HG02623 (cell line): Measurements from ENCODE around the gene RHOXF1.
"Not testable (repeated sequence)": the region's sequence is repeated elsewhere in the genome, so short reads cannot be mapped to it uniquely, and the experiment has no call there.

ENCODE experiments used
- ATAC-seq: cut with Tn5 transposase; IDR thresholded peaks from one replicate; pipeline ENCODE4 v1.9.1; 2021; ENCODE audit warnings: moderate library complexity; ENCODE audit not compliant: unreplicated experiment

The RHOXF1 gene

GRCh38 chrX:120087289-120088017 is 28.3 kb downstream of the RHOXF1 start:
- ATAC-seq = no peak

DNA sequence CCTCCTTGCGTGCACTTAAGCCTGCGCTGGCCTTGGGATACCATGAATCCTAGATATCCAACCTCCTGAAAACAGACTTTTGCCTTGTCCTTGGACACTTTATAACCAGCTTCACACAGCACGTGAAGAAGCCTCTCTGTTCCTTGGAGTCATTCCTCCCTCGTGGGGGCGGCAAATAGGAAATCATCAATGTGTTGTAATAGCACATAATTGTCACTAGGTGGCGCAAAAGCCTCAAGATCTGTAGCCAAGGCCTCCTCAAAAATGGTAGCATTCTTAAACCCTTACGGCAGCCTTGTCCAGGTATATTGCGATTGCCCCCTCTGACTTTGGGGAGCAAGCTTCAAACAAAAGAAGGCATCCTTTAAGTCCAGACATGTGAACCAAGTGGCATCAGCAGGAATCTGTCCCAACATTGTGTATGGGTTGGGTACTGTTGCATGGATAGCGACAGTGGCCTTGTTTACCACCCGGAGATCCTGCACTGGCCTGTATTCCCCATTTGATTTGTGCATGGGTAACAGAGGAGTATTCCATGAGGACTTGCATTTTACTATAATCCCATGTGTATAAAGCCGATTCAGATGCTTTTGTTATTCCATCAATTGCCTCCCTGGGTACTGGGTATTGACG is 30.0 kb downstream of the RHOXF1 start:
- not testable (repeated sequence) for ATAC-seq

DNA sequence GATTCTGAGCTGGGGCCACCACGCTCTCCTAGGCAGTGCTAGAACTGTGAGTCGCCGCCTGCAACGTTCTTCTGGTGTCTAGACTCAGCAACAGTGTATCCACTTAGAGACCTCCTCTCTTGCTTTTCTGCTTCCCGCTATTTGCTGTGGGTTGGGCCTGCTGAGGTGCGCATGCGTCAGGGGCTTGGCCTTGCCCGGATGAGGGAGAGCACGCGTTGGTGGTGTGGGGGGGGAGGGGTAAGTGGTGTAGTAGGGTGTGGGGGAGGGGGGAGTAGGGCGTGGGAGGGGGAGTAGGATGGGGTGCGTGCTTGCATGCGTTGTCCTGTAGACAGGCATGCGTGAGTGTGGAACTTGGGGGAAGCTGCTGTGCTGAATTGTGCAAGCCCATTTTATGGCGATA is 38.1 kb downstream of the RHOXF1 start, which contains the start of gene RHOXF2B:
Gene RHOXF2B, minus strand, starts transcription at position 101 of the 400 bp plus-strand sequence. CDS start 138 bp downstream, outside the sequence.
- not testable (repeated sequence) for ATAC-seq

- not testable (repeated sequence) for ATAC-seq
These were observed 49.5 kb downstream of the RHOXF1 start for GRCh38 chrX:120066169-120066568.
